Pancreas (tissue), 10 donors: ENCODE results near the gene SLC2A4. TPM values are rescaled to one million over a fixed set of nuclear protein-coding genes. Genes with fewer than 3 reads are reported as not detected.

ENCODE experiments used
- ATAC-seq, 4 donors: fragments of 200-7000 bp; cut with Tn5 transposase; one replicate each; pipeline versions ENCODE4 v1.8.0 to v1.9.1; 2020; ENCODE audit warnings: mild to moderate bottlenecking in 4 of 4, moderate library complexity in 4 of 4
- DNase-seq, 6 donors: peaks; one replicate each; pipeline ENCODE4 v3.0.0-alpha.2; 2020
- FAIRE-seq: peaks from 2 replicates; lab custom pipeline; 2012; peaks lifted over from hg19 to GRCh38; lab: Jason Lieb, UNC
- H3K27ac ChIP-seq, 4 donors: fragments of 200-600 bp; sonication (generic); 1 replicate in 3 of 4; 2 replicates in 1 of 4; pipeline versions ENCODE4 v1.5.0 to v1.8.0; 2020
- H3K27me3 ChIP-seq, 4 donors: fragments of 200-600 bp; one replicate each; pipeline ENCODE4 v1.8.0; 2021
- H3K36me3 ChIP-seq, 3 donors: fragments of 200-600 bp; sonication (generic) in 1 of 3; one replicate each; pipeline versions ENCODE4 v1.5.0 to v1.8.0; 2020 to 2021
- H3K4me1 ChIP-seq, 3 donors: fragments of 200-600 bp; one replicate each; pipeline ENCODE4 v1.8.0; 2021
- H3K4me3 ChIP-seq, 4 donors: fragments of 200-600 bp; sonication (generic) in 2 of 4; one replicate each; pipeline versions ENCODE4 v1.5.0 to v1.8.0; 2020 to 2021
- H3K9me3 ChIP-seq, 4 donors: fragments of 200-600 bp; one replicate each; pipeline ENCODE4 v1.8.0; 2021
- WGBS, 2 donors: extraction: QIAGEN DNeasy Blood & Tissue Kit; methylation state at CpG; one replicate each; pipeline ENCODE4 v1.1.7; 2013; 5-methylcytosine and 5-hydroxymethylcytosine counted together
- intact Hi-C, 3 donors: fragments of 100-400 bp; cut with DNase I; formaldehyde crosslinking; loops; one replicate each; pipeline versions ENCODE4 v1.11.1 to v1.14.2; 2022
- polyA plus RNA-seq, 2 donors: library from polyadenylated mRNA; stranded (reverse); fragments of 200-250 nt; gene quantifications; one replicate each; pipeline ENCODE4 v1.2.3, GENCODE V29; 2013
- total RNA-seq, 6 donors: library from RNA; stranded (reverse); fragmentation: NEBNext Ultra II Directional in 4 of 6; extraction: Animal tissue kit (Norgen Biotek cat#: 25700) in 4 of 6; gene quantifications; one replicate each; pipeline versions ENCODE4 v1.2.1 to v1.2.4, GENCODE V29; 2021 to 2023
- TF ChIP-seq, protein P1 (sequence below), 4 donors: fragments of 200-600 bp; sonication (generic) in 3 of 4; IDR thresholded peaks; one replicate each; pipeline versions ENCODE4 v1.5.0 to v1.8.0; 2021; ENCODE audit warnings: antibody characterized with exemption in 4 of 4
- donor health status: healthy with polysubstance abuse.
- donor health status: DM: no; HTN: no; CAD: no; lungs with moderate emphysema.
- donor health status: DM: no; HTN: no; CAD: no.
- donor health status: control.
- donor health status: control.
- donor health status: Bipolar disorder and iron deficiency.
- donor health status: DM: yes; HTN: yes; CAD: no.
- donor health status: DM: no; HTN: no; CAD: no.
- donor health status: DM: no; HTN: no; CAD: no.
- donor health status: DM: yes; HTN: yes; CAD: no.

SLC2A4 gene
- total and polyA plus RNA-seq, 8 donors = 0.16 to 1.8 (median 0.60) TPM

GRCh38 chr17:7308625-7309433 lies 27.3 kb downstream of the SLC2A4 start:
- DNase-seq (peak in 5 of 6 donors; percentile 74 to 85 (median 82)), ATAC-seq (peak; percentile 37 to 54 (median 48)), FAIRE-seq (peak; percentile 32)
- WGBS, 2 donors = 0 to 2% methylated on average over 13 to 14 of the region's 14 CpGs
- intact Hi-C loops = no loop called here
- no peaks in the 10 kb centered on the region for H3K27me3 ChIP-seq
- H3K27ac ChIP-seq = peak overlapping the region; percentile 95 to 97 (median 96)
- peaks cover 8 to 40% (median 30%) of the 10 kb centered on the region in 3 donors for H3K36me3 ChIP-seq
- TF ChIP-seq, protein P1, sequence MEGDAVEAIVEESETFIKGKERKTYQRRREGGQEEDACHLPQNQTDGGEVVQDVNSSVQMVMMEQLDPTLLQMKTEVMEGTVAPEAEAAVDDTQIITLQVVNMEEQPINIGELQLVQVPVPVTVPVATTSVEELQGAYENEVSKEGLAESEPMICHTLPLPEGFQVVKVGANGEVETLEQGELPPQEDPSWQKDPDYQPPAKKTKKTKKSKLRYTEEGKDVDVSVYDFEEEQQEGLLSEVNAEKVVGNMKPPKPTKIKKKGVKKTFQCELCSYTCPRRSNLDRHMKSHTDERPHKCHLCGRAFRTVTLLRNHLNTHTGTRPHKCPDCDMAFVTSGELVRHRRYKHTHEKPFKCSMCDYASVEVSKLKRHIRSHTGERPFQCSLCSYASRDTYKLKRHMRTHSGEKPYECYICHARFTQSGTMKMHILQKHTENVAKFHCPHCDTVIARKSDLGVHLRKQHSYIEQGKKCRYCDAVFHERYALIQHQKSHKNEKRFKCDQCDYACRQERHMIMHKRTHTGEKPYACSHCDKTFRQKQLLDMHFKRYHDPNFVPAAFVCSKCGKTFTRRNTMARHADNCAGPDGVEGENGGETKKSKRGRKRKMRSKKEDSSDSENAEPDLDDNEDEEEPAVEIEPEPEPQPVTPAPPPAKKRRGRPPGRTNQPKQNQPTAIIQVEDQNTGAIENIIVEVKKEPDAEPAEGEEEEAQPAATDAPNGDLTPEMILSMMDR (IDR thresholded peaks at IDR 0.05) = no peak
- no peaks in the 10 kb centered on the region for H3K9me3 ChIP-seq
- peak overlapping the region; percentile 79 to 96 (median 88) for H3K4me3 ChIP-seq
- H3K4me1 ChIP-seq = peaks cover 17 to 26% (median 17%) of the 10 kb centered on the region in 3 donors

DNA sequence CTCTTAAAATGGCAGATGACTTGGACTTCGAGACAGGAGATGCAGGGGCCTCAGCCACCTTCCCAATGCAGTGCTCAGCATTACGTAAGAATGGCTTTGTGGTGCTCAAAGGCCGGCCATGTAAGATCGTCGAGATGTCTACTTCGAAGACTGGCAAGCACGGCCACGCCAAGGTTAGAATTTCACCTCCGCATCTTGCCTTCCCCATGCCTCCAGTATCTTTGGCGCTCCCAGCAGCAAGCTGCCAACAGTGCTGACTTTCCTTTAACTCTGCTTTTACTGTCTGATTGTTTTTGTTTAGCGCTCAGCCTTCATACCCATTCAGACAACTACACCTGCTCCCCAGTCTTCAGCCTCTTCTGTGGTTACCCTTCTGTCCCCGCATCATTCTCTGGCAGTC lies 28.1 kb downstream of the SLC2A4 start:
- Histone ChIP-seq H3K9me3 (no peaks in the 10 kb centered on the region), H3K36me3 (peaks cover 8 to 42% (median 32%) of the 10 kb centered on the region in 3 donors), H3K27me3 (no peaks in the 10 kb centered on the region), H3K27ac (no peak overlapping the region), H3K4me1 (peaks cover 22 to 34% (median 24%) of the 10 kb centered on the region in 3 donors), H3K4me3 (peak overlapping the region in 2 of 4 donors; percentile 84 to 96)
- TF ChIP-seq, protein P1 (IDR thresholded peaks at IDR 0.05) = no peak
- FAIRE-seq (no peak), ATAC-seq (no peak), DNase-seq (peak in 2 of 6 donors; percentile 20 to 28)
- 64 to 74% methylated on average over 12 of the region's 12 CpGs for WGBS, 2 donors
- intact Hi-C loops = loop anchor here in 1 of 3 donors (10.0 kb wide), 1 partner anchor 45 kb away; the partner anchor contains the start of gene CLDN7

- peaks cover 22 to 40% (median 32%) of the 10 kb centered on the region in 3 donors for H3K4me1 ChIP-seq
- H3K36me3 ChIP-seq = peaks cover 8 to 42% (median 32%) of the 10 kb centered on the region in 3 donors
- no peak overlapping the region for H3K4me3 ChIP-seq
- no peak for ATAC-seq
- no peak for FAIRE-seq
- H3K9me3 ChIP-seq = no peaks in the 10 kb centered on the region
- no peaks in the 10 kb centered on the region for H3K27me3 ChIP-seq
- 63 to 77% methylated on average over 7 of the region's 7 CpGs for WGBS, 2 donors
- intact Hi-C loops = loop anchor here in 1 of 3 donors (10.0 kb wide), 1 partner anchor 46 kb away; the partner anchor contains the start of gene CLDN7
- peak in 1 of 6 donors; percentile 9 for DNase-seq
- no peak overlapping the region for H3K27ac ChIP-seq
- TF ChIP-seq, protein P1 (IDR thresholded peaks at IDR 0.05) = no peak
These were observed 29.7 kb downstream of the SLC2A4 start for GRCh38 chr17:7311110-7311705.

GRCh38 chr17:7312432-7313087 lies 31.0 kb downstream of the SLC2A4 start:
- H3K4me1 ChIP-seq = peaks cover 22 to 40% (median 32%) of the 10 kb centered on the region in 3 donors
- 61 to 67% methylated on average over 7 of the region's 7 CpGs for WGBS, 2 donors
- no peak for FAIRE-seq
- peaks cover 8 to 44% (median 32%) of the 10 kb centered on the region in 3 donors for H3K36me3 ChIP-seq
- TF ChIP-seq, protein P1 (IDR thresholded peaks at IDR 0.05) = no peak
- peak in 2 of 6 donors; percentile 28 to 31 for DNase-seq
- H3K9me3 ChIP-seq = no peaks in the 10 kb centered on the region
- H3K4me3 ChIP-seq = no peak overlapping the region
- H3K27me3 ChIP-seq = no peaks in the 10 kb centered on the region
- intact Hi-C loops = loop anchor here in 1 of 3 donors (10.0 kb wide), 1 partner anchor 48 kb away; the partner anchor contains the start of gene CLDN7
- ATAC-seq = no peak
- no peak overlapping the region for H3K27ac ChIP-seq
